Thyroid gland (tissue), 4 donors: ENCODE data around the gene SFPQ. TPM values are rescaled to one million over a fixed set of nuclear protein-coding genes. Genes with fewer than 3 reads are reported as not detected.

Source experiments
- DNase-seq, 2 donors: peaks; one replicate each; pipeline ENCODE4 v3.0.0-alpha.2; 2019
- H3K27ac ChIP-seq, 3 donors: fragments of 200-600 bp; sonication (generic); 1 replicate in 2 of 3; 2 replicates in 1 of 3; pipeline ENCODE4 v1.5.1; 2016 to 2019; ENCODE audit warnings: mild to moderate bottlenecking in 1 of 3, moderate library complexity in 1 of 3
- H3K27me3 ChIP-seq: fragments of 200-600 bp; sonication (generic); one replicate; pipeline ENCODE4 v1.5.1; 2019
- H3K36me3 ChIP-seq, 2 donors: fragments of 200-600 bp; sonication (generic); one replicate each; pipeline ENCODE4 v1.5.1; 2016 to 2019
- H3K4me1 ChIP-seq, 2 donors: fragments of 200-600 bp; sonication (generic); one replicate each; pipeline ENCODE4 v1.5.1; 2017 to 2019
- H3K4me3 ChIP-seq, 3 donors: fragments of 200-600 bp; sonication (generic); replicated peaks in 1 of 3; 1 replicate in 2 of 3; 2 replicates in 1 of 3; pipeline ENCODE4 v1.5.1; 2016; ENCODE audit warnings: mild to moderate bottlenecking in 1 of 3
- H3K9me3 ChIP-seq: fragments of 200-600 bp; sonication (generic); one replicate; pipeline ENCODE4 v1.5.1; 2017
- POLR2A ChIP-seq, 2 donors: fragments of 450-650 bp; IDR thresholded peaks; one replicate each; pipeline ENCODE4 v1.6.1; 2017; ENCODE audit warnings: antibody characterized with exemption in 2 of 2, mild to moderate bottlenecking in 2 of 2, moderate library complexity in 1 of 2
- WGBS, 2 donors: methylation state at CpG; one replicate each; pipeline ENCODE4 v1.1.5; 2017; 5-methylcytosine and 5-hydroxymethylcytosine counted together
- intact Hi-C: fragments of 100-400 bp; cut with DNase I; formaldehyde crosslinking; loops from one replicate; pipeline ENCODE4 v1.15.1; 2023
- total RNA-seq, 4 donors: library from RNA; depleted of rRNA; stranded (reverse); fragments of >200 nt; gene quantifications; one replicate each; pipeline ENCODE4 v1.2.3, GENCODE V29; 2016
- TF ChIP-seq, protein P1 (sequence below), 6 experiments: fragments of 200-600 bp in 3 of 6; fragments of 450-650 bp in 3 of 6; sonication (generic) in 3 of 6; IDR thresholded peaks; one replicate each; pipeline ENCODE4 v1.5.1; 2016 to 2019; ENCODE audit warnings: antibody characterized with exemption in 6 of 6, mild to moderate bottlenecking in 2 of 6, inconsistent platforms in 1 of 6, moderate library complexity in 1 of 6

SFPQ gene
- total RNA-seq, 4 donors from 2014 or later = 178 to 299 (median 239) TPM

GRCh38 chr1:35192056-35192852 is 691 bp downstream of the SFPQ start:
- intact Hi-C loops = loop anchor here (5.0 kb wide), 1 partner anchor 160 kb away; the partner anchor contains the start of gene ZMYM6
- peak in 1 of 2 donors; percentile 82 for TF ChIP-seq POLR2A (IDR thresholded peaks at IDR 0.05)
- TF ChIP-seq, protein P1, sequence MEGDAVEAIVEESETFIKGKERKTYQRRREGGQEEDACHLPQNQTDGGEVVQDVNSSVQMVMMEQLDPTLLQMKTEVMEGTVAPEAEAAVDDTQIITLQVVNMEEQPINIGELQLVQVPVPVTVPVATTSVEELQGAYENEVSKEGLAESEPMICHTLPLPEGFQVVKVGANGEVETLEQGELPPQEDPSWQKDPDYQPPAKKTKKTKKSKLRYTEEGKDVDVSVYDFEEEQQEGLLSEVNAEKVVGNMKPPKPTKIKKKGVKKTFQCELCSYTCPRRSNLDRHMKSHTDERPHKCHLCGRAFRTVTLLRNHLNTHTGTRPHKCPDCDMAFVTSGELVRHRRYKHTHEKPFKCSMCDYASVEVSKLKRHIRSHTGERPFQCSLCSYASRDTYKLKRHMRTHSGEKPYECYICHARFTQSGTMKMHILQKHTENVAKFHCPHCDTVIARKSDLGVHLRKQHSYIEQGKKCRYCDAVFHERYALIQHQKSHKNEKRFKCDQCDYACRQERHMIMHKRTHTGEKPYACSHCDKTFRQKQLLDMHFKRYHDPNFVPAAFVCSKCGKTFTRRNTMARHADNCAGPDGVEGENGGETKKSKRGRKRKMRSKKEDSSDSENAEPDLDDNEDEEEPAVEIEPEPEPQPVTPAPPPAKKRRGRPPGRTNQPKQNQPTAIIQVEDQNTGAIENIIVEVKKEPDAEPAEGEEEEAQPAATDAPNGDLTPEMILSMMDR (IDR thresholded peaks at IDR 0.05) = no peak

DNA sequence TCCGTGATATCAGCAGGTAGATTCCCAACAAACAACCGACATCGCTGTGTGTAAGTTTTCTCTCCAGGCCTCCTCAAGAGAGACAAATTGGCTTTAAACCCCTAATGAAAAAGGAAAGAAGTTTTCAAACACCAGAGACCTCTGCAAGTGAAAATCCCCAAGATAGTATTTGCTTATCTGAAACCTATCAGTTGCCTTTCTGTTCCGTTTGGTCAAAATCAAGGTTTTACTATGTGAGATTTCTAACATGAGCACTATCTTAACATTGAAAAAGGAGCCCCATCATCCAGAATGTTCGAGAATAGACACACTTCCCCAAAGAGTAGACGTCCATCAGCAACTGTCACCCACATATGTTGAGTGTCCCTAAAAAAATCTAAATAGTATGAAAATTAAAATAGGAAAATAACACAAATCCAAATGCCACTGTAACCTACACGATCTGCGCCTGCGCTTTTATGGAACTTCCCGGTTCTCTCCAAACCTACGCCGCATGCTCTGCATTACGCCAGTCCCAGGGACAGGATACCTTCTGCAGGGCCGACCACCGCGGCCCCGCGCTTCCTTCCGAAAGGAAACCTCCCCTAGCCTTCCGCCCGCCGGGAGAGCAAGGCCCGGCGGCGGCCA is 1.4 kb downstream of the SFPQ start:
- TF ChIP-seq POLR2A (IDR thresholded peaks at IDR 0.05) = no peak
- TF ChIP-seq, protein P1 (IDR thresholded peaks at IDR 0.05) = no peak
- Histone ChIP-seq H3K4me1 (peaks cover 21 to 22% of the 10 kb centered on the region in 2 donors), H3K9me3 (no peaks in the 10 kb centered on the region), H3K36me3 (peaks cover 36 to 53% of the 10 kb centered on the region in 2 donors), H3K4me3 (peak overlapping the region; percentile 94 to 100 (median 98)), H3K27me3 (no peaks in the 10 kb centered on the region), H3K27ac (peak overlapping the region; percentile 92 to 99 (median 98))
- no peak for DNase-seq
- WGBS, 2 donors = 1% methylated on average over 22 to 25 of the region's 25 CpGs
- intact Hi-C loops = loop anchor here (5.0 kb wide), 1 partner anchor 159 kb away; the partner anchor contains the start of gene ZMYM6

More at GRCh38 chr1:35192056-35192852, 691 bp downstream of the SFPQ start:
- no peaks in the 10 kb centered on the region for H3K27me3 ChIP-seq
- H3K36me3 ChIP-seq = peaks cover 28 to 46% of the 10 kb centered on the region in 2 donors
- H3K4me3 ChIP-seq = peak overlapping the region; percentile 94 to 100 (median 98)
- peaks cover 21 to 22% of the 10 kb centered on the region in 2 donors for H3K4me1 ChIP-seq
- DNase-seq = peak; percentile 87 to 90
- peak overlapping the region; percentile 92 to 99 (median 98) for H3K27ac ChIP-seq
- 0 to 1% methylated on average over 8 to 21 of the region's 94 CpGs for WGBS, 2 donors
- no peaks in the 10 kb centered on the region for H3K9me3 ChIP-seq

- no peak for DNase-seq
- H3K27me3 ChIP-seq = no peaks in the 10 kb centered on the region
- H3K36me3 ChIP-seq = peaks cover 43 to 61% of the 10 kb centered on the region in 2 donors
- H3K9me3 ChIP-seq = no peaks in the 10 kb centered on the region
- TF ChIP-seq POLR2A (IDR thresholded peaks at IDR 0.05) = no peak
- TF ChIP-seq, protein P1 (IDR thresholded peaks at IDR 0.05) = no peak
- peaks cover 21 to 22% of the 10 kb centered on the region in 2 donors for H3K4me1 ChIP-seq
- H3K4me3 ChIP-seq = peak overlapping the region; percentile 94 to 100 (median 98)
- WGBS, 2 donors = 5 to 8% methylated on average over 6 of the region's 6 CpGs
- intact Hi-C loops = loop anchor here (5.0 kb wide), 1 partner anchor 158 kb away; the partner anchor contains the start of gene ZMYM6
- peak overlapping the region in 1 of 3 donors; percentile 92 for H3K27ac ChIP-seq
These were observed 2.2 kb downstream of the SFPQ start for GRCh38 chr1:35190784-35191183.

GRCh38 chr1:35188578-35189392 is 4.2 kb downstream of the SFPQ start:
- TF ChIP-seq, protein P1 (IDR thresholded peaks at IDR 0.05) = no peak
- TF ChIP-seq POLR2A (IDR thresholded peaks at IDR 0.05) = no peak
- H3K4me3 ChIP-seq = no peak overlapping the region
- no peaks in the 10 kb centered on the region for H3K9me3 ChIP-seq
- WGBS, 2 donors = 84 to 86% methylated on average over 20 of the region's 20 CpGs
- peaks cover 63 to 80% of the 10 kb centered on the region in 2 donors for H3K36me3 ChIP-seq
- intact Hi-C loops = no loop called here
- H3K4me1 ChIP-seq = peaks cover 21 to 22% of the 10 kb centered on the region in 2 donors
- H3K27me3 ChIP-seq = no peaks in the 10 kb centered on the region
- DNase-seq = no peak
- H3K27ac ChIP-seq = no peak overlapping the region
